Activated CD4-positive, alpha-beta memory T cell treated with anti-CD3 and anti-CD28 coated beads for 36 hours (primary cell): ENCODE results near the gene MT1A. TPM values are rescaled to one million over a fixed set of nuclear protein-coding genes. Genes with fewer than 3 reads are reported as not detected.

Experiments used
- CTCF ChIA-PET: fragments of 350-600 bp; sonication (Branson Sonifier 250); formaldehyde crosslinking; loops from one replicate; lab custom pipeline; 2021; ENCODE audit warnings: antibody characterized with exemption, inconsistent platforms; lab: Charles Lee
- POLR2A ChIA-PET: fragments of 350-600 bp; sonication (Branson Sonifier 250); formaldehyde crosslinking; loops from one replicate; lab custom pipeline; 2021; ENCODE audit warnings: antibody characterized with exemption; lab: Charles Lee
- DNase-seq: peaks from one replicate; pipeline ENCODE4 v3.0.0-alpha.2; 2020
- H3K27ac Mint-ChIP-seq: one replicate; pipeline ENCODE4 v1.8.0; 2021; ENCODE audit warnings: mixed read lengths
- H3K27me3 Mint-ChIP-seq: one replicate; pipeline ENCODE4 v1.8.0; 2021; ENCODE audit warnings: mixed read lengths
- H3K36me3 Mint-ChIP-seq: one replicate; pipeline ENCODE4 v1.8.0; 2021; ENCODE audit warnings: mixed read lengths
- H3K4me1 Mint-ChIP-seq: one replicate; pipeline ENCODE4 v1.8.0; 2021; ENCODE audit warnings: low read depth, mixed read lengths
- H3K4me3 Mint-ChIP-seq: one replicate; pipeline ENCODE4 v1.8.0; 2021; ENCODE audit warnings: mild to moderate bottlenecking, mixed read lengths
- H3K9me3 Mint-ChIP-seq: one replicate; pipeline ENCODE4 v1.8.0; 2021; ENCODE audit warnings: mixed read lengths
- intact Hi-C: fragments of 100-400 bp; cut with micrococcal nuclease; formaldehyde crosslinking; loops from one replicate; pipeline ENCODE4 v1.15.1; 2023
- total RNA-seq, 2 experiments: library from RNA; stranded (reverse); gene quantifications; one replicate each; pipeline ENCODE4 v1.2.3, GENCODE V29; 2021

MT1A gene
- total RNA-seq = under 1 TPM in 1 of 2 experiments, not detected in 1; 0.94 TPM

- Mint-ChIP-seq H3K4me3 (peak within 1 kb of the TSS; percentile 65), H3K4me1 (peaks cover 25% of the 10 kb centered on the region), H3K9me3 (no peaks in the 10 kb centered on the region), H3K27ac (no peak within 1 kb of the TSS), H3K36me3 (no peaks in the 10 kb centered on the region), H3K27me3 (peaks cover 74% of the 10 kb centered on the region)
- POLR2A ChIA-PET = no interaction called here
- CTCF ChIA-PET = interaction anchor here (1.0 kb wide), 1 partner anchor 29 kb away, joined by 3 read pairs; the partner anchor contains the start of gene MT2A
- intact Hi-C loops = no loop called here
- DNase-seq = peak; percentile 37
These were observed at the start of gene MT1A for GRCh38 chr16:56637814-56638750. Gene MT1A (plus strand): TSS chr16:56638666. CDS start chr16:56638739, 73 bp downstream.

GRCh38 chr16:56588781-56589140, 49.7 kb upstream of the MT1A start:
- H3K4me1 Mint-ChIP-seq = peaks cover 12% of the 10 kb centered on the region
- ChIA-PET POLR2A (no interaction called here), CTCF (interaction anchor here (1.1 kb wide), 1 partner anchor 113 kb away, joined by 3 read pairs; no protein-coding TSS in a partner anchor)
- DNase-seq = no peak
- intact Hi-C loops = no loop called here
- peak overlapping the region; percentile 70 for H3K4me3 Mint-ChIP-seq
- no peaks in the 10 kb centered on the region for H3K9me3 Mint-ChIP-seq
- H3K27me3 Mint-ChIP-seq = peaks cover 34% of the 10 kb centered on the region
- no peak overlapping the region for H3K27ac Mint-ChIP-seq
- no peaks in the 10 kb centered on the region for H3K36me3 Mint-ChIP-seq

GRCh38 chr16:56589141-56590039, 49.1 kb upstream of the MT1A start, which contains the start of gene MT3:
Gene MT3 (plus strand): TSS chr16:56589528. CDS start chr16:56589591, 63 bp downstream.
- peak within 1 kb of the TSS; percentile 70 for H3K4me3 Mint-ChIP-seq
- peaks cover 34% of the 10 kb centered on the region for H3K27me3 Mint-ChIP-seq
- intact Hi-C loops = no loop called here
- H3K27ac Mint-ChIP-seq = no peak within 1 kb of the TSS
- H3K9me3 Mint-ChIP-seq = peaks cover 5% of the 10 kb centered on the region
- H3K4me1 Mint-ChIP-seq = peaks cover 12% of the 10 kb centered on the region
- no peaks in the 10 kb centered on the region for H3K36me3 Mint-ChIP-seq
- CTCF ChIA-PET = interaction anchor here (3.0 kb wide), 1 partner anchor 12 kb away, joined by 14 read pairs; no protein-coding TSS in a partner anchor
- POLR2A ChIA-PET = no interaction called here
- DNase-seq = peak; percentile 39

GRCh38 chr16:56591377-56592060, 46.9 kb upstream of the MT1A start:
- POLR2A ChIA-PET = no interaction called here
- Mint-ChIP-seq H3K36me3 (no peaks in the 10 kb centered on the region), H3K4me3 (no peak overlapping the region), H3K9me3 (peaks cover 5% of the 10 kb centered on the region), H3K27ac (no peak overlapping the region), H3K27me3 (peaks cover 33% of the 10 kb centered on the region), H3K4me1 (peaks cover 12% of the 10 kb centered on the region)
- CTCF ChIA-PET = interaction anchor here (0.6 to 3.0 kb wide), 5 partner anchors 10 to 102 kb away, joined by 4 to 14 read pairs (median 5); no protein-coding TSS in a partner anchor
- intact Hi-C loops = no loop called here
- no peak for DNase-seq

- intact Hi-C loops = no loop called here
- POLR2A ChIA-PET = no interaction called here
- Mint-ChIP-seq H3K4me1 (peaks cover 16% of the 10 kb centered on the region), H3K27ac (no peak overlapping the region), H3K36me3 (no peaks in the 10 kb centered on the region), H3K27me3 (peaks cover 23% of the 10 kb centered on the region), H3K9me3 (peaks cover 5% of the 10 kb centered on the region), H3K4me3 (no peak overlapping the region)
- CTCF ChIA-PET = interaction anchor here (1.4 kb wide), 1 partner anchor 108 kb away, joined by 3 read pairs; no protein-coding TSS in a partner anchor
- no peak for DNase-seq
These were observed 44.7 kb upstream of the MT1A start for GRCh38 chr16:56593573-56594291.

GRCh38 chr16:56594292-56594619, 44.2 kb upstream of the MT1A start:
- H3K4me1 Mint-ChIP-seq = peaks cover 13% of the 10 kb centered on the region
- CTCF ChIA-PET = no interaction called here
- intact Hi-C loops = no loop called here
- no peak overlapping the region for H3K27ac Mint-ChIP-seq
- H3K4me3 Mint-ChIP-seq = no peak overlapping the region
- POLR2A ChIA-PET = no interaction called here
- H3K27me3 Mint-ChIP-seq = peaks cover 19% of the 10 kb centered on the region
- peaks cover 5% of the 10 kb centered on the region for H3K9me3 Mint-ChIP-seq
- DNase-seq = no peak
- H3K36me3 Mint-ChIP-seq = no peaks in the 10 kb centered on the region

- peaks cover 6% of the 10 kb centered on the region for H3K27me3 Mint-ChIP-seq
- no peak overlapping the region for H3K27ac Mint-ChIP-seq
- no peaks in the 10 kb centered on the region for H3K9me3 Mint-ChIP-seq
- peak; percentile 37 for DNase-seq
- ChIA-PET POLR2A (interaction anchor here (1.6 kb wide), 1 partner anchor 102 kb away, joined by 4 read pairs; no protein-coding TSS in a partner anchor), CTCF (interaction anchor here (0.6 to 2.8 kb wide), 20 partner anchors 9 to 145 kb away, joined by 3 to 21 read pairs (median 4); partner anchors contain the start of genes MT1H and NUP93)
- no peak overlapping the region for H3K4me3 Mint-ChIP-seq
- peaks cover 9% of the 10 kb centered on the region for H3K4me1 Mint-ChIP-seq
- H3K36me3 Mint-ChIP-seq = no peaks in the 10 kb centered on the region
- intact Hi-C loops = no loop called here
These were observed 38.0 kb upstream of the MT1A start for GRCh38 chr16:56600398-56600999.

- POLR2A ChIA-PET = interaction anchor here (1.6 kb wide), 1 partner anchor 101 kb away, joined by 4 read pairs; no protein-coding TSS in a partner anchor
- Mint-ChIP-seq H3K27me3 (peaks cover 6% of the 10 kb centered on the region), H3K9me3 (no peaks in the 10 kb centered on the region), H3K4me1 (peaks cover 13% of the 10 kb centered on the region), H3K36me3 (no peaks in the 10 kb centered on the region), H3K27ac (no peak overlapping the region), H3K4me3 (no peak overlapping the region)
- no peak for DNase-seq
- intact Hi-C loops = no loop called here
- CTCF ChIA-PET = interaction anchor here (0.9 to 2.8 kb wide), 13 partner anchors 9 to 128 kb away, joined by 3 to 21 read pairs (median 4); partner anchors contain the start of gene NUP93
These were observed 37.1 kb upstream of the MT1A start for GRCh38 chr16:56601325-56601724.

GRCh38 chr16:56603589-56603988, 34.9 kb upstream of the MT1A start:
- CTCF ChIA-PET = interaction anchor here (0.9 to 3.5 kb wide), 5 partner anchors 26 to 98 kb away, joined by 3 to 22 read pairs (median 4); partner anchors contain the start of gene MT1G
- POLR2A ChIA-PET = no interaction called here
- DNase-seq = peak; percentile 37
- Mint-ChIP-seq H3K9me3 (no peaks in the 10 kb centered on the region), H3K4me1 (peaks cover 26% of the 10 kb centered on the region), H3K36me3 (no peaks in the 10 kb centered on the region), H3K27me3 (peaks cover 6% of the 10 kb centered on the region), H3K4me3 (no peak overlapping the region), H3K27ac (no peak overlapping the region)
- intact Hi-C loops = loop anchor here (1.0 kb wide), 1 partner anchor 99 kb away; no protein-coding TSS in a partner anchor

- peaks cover 35% of the 10 kb centered on the region for H3K4me1 Mint-ChIP-seq
- intact Hi-C loops = loop anchor here (5.0 kb wide), 1 partner anchor 407 kb away; no protein-coding TSS in a partner anchor
- no peak overlapping the region for H3K27ac Mint-ChIP-seq
- H3K4me3 Mint-ChIP-seq = no peak overlapping the region
- POLR2A ChIA-PET = no interaction called here
- H3K27me3 Mint-ChIP-seq = peaks cover 6% of the 10 kb centered on the region
- no peaks in the 10 kb centered on the region for H3K9me3 Mint-ChIP-seq
- CTCF ChIA-PET = interaction anchor here (1.1 to 3.5 kb wide), 6 partner anchors 21 to 97 kb away, joined by 3 to 22 read pairs (median 6); partner anchors contain the start of gene MT1E
- H3K36me3 Mint-ChIP-seq = no peaks in the 10 kb centered on the region
- no peak for DNase-seq
These were observed 33.5 kb upstream of the MT1A start for GRCh38 chr16:56604966-56605365.
